Activated CD8-positive, alpha-beta memory T cell treated with anti-CD3 and anti-CD28 coated beads, Interleukin-2, amount 50 U/mL, for 48 hours (primary cell): Measurements from ENCODE around the gene KLLN.
"Not testable (repeated sequence)": the region's sequence is repeated elsewhere in the genome, so short reads cannot be mapped to it uniquely, and the experiment has no call there.

Experiments
- DNase-seq: peaks from one replicate; pipeline ENCODE4 v3.0.0-alpha.2; 2020

The KLLN gene

DNA sequence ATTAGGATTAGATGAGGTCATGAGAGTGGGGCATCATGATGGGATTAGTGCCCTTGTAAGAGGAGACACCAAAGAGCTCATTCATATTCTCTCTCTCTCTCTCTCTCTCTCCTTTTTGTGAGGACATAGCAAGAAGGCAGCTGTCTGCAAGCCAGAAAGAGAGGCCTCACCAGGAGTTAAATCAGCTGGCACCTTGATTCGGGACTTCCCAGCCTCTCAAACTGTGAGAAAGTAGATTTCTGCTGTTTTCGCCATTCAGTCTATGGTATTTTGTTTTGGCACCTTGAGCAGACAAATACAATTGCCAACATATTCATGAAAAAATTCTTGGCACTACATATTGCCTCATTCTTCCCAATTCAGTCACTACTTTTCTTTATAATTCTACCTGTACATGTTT is 24.7 kb downstream of the KLLN start:
- no peak for DNase-seq

GRCh38 chr10:87837445-87837844 is 25.9 kb downstream of the KLLN start:
- no peak for DNase-seq

GRCh38 chr10:87836098-87836497 is 27.2 kb downstream of the KLLN start:
- DNase-seq: no peak

- DNase-seq: no peak
Measured at GRCh38 chr10:87829986-87830729, 33.2 kb downstream of the KLLN start.

DNA sequence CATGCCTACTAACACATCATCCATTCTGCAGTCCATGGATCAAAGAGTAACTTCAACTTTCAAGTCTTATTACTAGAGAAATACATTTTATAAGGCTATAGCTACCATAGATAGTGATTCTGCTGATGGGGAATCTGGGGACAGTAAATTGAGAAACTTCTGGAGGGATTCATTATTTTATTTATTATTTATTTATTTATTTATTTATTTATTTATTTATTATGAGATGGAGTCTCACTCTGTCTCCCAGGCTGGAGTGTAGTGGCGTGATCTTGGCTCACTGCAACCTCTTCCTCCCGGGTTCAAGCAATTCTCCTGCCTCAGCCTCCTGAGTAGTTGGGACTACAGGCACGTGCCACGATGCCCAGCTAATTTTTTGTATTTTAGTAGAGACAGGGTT is 34.3 kb downstream of the KLLN start:
- DNase-seq: not testable (repeated sequence)

GRCh38 chr10:87827681-87828080 is 35.7 kb downstream of the KLLN start:
- DNase-seq: no peak

GRCh38 chr10:87826653-87827052 is 36.7 kb downstream of the KLLN start:
- no peak for DNase-seq

DNA sequence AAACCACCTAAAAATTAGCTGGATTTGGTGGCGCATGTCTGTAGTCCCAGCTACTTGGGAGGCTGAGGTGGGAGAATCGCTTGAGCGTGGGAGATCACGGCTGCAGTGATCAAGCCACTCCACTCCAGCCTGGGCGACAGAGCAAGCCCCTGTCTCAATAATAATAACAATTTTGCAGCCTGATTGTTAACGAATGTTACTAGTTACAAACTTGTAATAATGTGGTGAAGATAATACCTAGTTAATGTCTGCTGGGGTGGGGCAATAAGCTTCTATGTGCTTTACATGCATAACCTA is 44.1 kb downstream of the KLLN start:
- DNase-seq: no peak

- DNase-seq: peak; percentile 79
Measured at GRCh38 chr10:87818505-87819288, 44.6 kb downstream of the KLLN start.

DNA sequence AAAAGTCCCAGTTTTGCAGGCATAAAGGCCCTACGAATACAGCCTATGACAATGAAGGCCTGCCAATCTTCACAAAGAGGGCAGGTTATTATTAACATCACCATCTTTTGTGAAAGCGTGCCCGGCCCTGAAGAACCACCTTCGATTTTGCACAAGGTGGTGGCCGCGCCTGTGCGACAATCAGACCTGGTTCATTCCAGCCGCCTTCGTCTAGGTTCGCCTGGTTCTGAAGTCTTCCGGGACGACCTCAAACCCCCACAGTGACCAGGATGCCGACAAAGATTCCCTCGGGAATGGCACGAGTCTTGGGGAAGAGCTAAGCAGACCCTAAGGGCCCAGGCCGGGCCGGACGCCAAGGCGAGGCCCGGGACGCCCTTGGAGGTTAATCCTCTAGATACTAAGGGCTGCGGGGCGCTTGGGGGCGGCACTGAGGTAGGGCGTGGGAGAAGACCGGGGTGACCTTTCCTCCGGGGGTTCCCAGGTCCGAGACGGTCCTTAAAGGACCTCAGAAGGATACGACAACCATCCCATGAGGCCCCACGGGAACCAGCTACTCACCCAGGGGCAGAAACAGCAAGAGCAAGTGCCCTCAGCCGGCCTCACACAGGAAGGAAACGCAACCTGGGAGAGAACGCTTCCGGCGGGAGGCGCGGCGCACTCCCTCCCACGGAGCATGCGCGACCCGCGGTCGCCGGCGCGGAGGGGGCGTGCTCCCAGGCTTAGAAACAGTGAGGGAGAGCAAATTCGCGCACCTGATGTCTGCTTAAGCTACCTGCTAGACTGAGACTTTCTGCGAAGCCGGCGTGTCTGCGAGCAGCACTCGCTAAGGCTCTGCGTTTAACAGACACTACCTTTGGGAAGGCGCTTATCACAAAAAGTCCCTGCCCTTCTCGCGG is 45.5 kb downstream of the KLLN start, which contains the start of gene ATAD1:
Gene ATAD1 (minus strand): TSS at position 618 of the 896 bp plus-strand sequence. CDS start 3,627 bp downstream, outside the sequence.
- peak; percentile 92 for DNase-seq

- no peak for DNase-seq
Measured at GRCh38 chr10:87816898-87817608, 46.3 kb downstream of the KLLN start.

GRCh38 chr10:87816163-87816897 is 47.0 kb downstream of the KLLN start:
- DNase-seq: no peak
